H1 (cell line): ENCODE measurements around the gene TRIM62. TPM values are rescaled to one million over a fixed set of nuclear protein-coding genes. Genes with fewer than 3 reads are reported as not detected.

ENCODE experiments used
- CTCF ChIA-PET: fragments of 300-600 bp; sonication (Branson Sonifier 250); formaldehyde crosslinking; loops from one replicate; lab custom pipeline; 2021; ENCODE audit not compliant: partially characterized antibody; lab: Charles Lee
- POLR2A ChIA-PET: fragments of 300-600 bp; sonication (Branson Sonifier 250); formaldehyde crosslinking; loops from one replicate; lab custom pipeline; 2021; ENCODE audit warnings: inconsistent platforms; ENCODE audit not compliant: partially characterized antibody; lab: Charles Lee
- DNase-seq, 2 experiments: peaks; one replicate each; pipeline versions ENCODE4 v3.0.0 to v3.0.0-alpha.2; 2010 to 2022; ENCODE audit warnings: low spot score in 2 of 2, low read depth in 1 of 2, mixed read lengths in 1 of 2
- FAIRE-seq: peaks from 2 replicates; lab custom pipeline; 2011; peaks lifted over from hg19 to GRCh38; lab: Jason Lieb, UNC
- H2AFZ ChIP-seq: 2 replicates; pipeline ENCODE4 v1.8.1; 2012; ENCODE audit warnings: low read length, inconsistent platforms
- H2AK5ac ChIP-seq: 2 replicates; pipeline ENCODE4 v1.6.1; 2013; ENCODE audit warnings: low read depth, low read length
- H2BK120ac ChIP-seq: replicated peaks from 2 replicates; pipeline ENCODE3; 2013; ENCODE audit warnings: low read depth, low read length, inconsistent platforms
- H2BK12ac ChIP-seq: 2 replicates; pipeline ENCODE4 v1.6.1; 2013; ENCODE audit warnings: low read depth, low read length
- H2BK15ac ChIP-seq: 2 replicates; pipeline ENCODE4 v1.6.1; 2013; ENCODE audit warnings: low read length
- H2BK20ac ChIP-seq: 2 replicates; pipeline ENCODE4 v1.6.1; 2013; ENCODE audit warnings: low read length
- H2BK5ac ChIP-seq: 2 replicates; pipeline ENCODE4 v1.6.1; 2013; ENCODE audit warnings: low read depth, low read length
- H3K14ac ChIP-seq: 2 replicates; pipeline ENCODE4 v1.6.1; 2013; ENCODE audit warnings: inconsistent platforms; ENCODE audit not compliant: insufficient read length
- H3K18ac ChIP-seq: 2 replicates; pipeline ENCODE4 v1.6.1; 2013; ENCODE audit warnings: low read length; ENCODE audit errors: extremely low read depth
- H3K23ac ChIP-seq: 2 replicates; pipeline ENCODE4 v1.6.1; 2013; ENCODE audit warnings: inconsistent platforms; ENCODE audit not compliant: insufficient read length
- H3K23me2 ChIP-seq: 2 replicates; pipeline ENCODE4 v1.6.1; 2013; ENCODE audit warnings: low read depth, low read length
- H3K27ac ChIP-seq: 2 replicates; pipeline ENCODE4 v1.6.1; 2011; ENCODE audit warnings: low read depth, low read length, inconsistent platforms
- H3K27me3 ChIP-seq, 4 experiments: replicated peaks in 1 of 4; 1 replicate in 1 of 4; 2 replicates in 3 of 4; pipeline versions ENCODE4 v1.6.1 to v1.8.1; 2011 to 2013; ENCODE audit warnings: low read length in 3 of 4, mild to moderate bottlenecking in 3 of 4, inconsistent platforms in 2 of 4, mixed read lengths in 2 of 4, moderate library complexity in 1 of 4; ENCODE audit not compliant: control insufficient read depth in 3 of 4, insufficient read depth in 3 of 4; ENCODE audit errors: extremely low read depth in 1 of 4
- H3K36me3 ChIP-seq, 4 experiments: 2 replicates each; pipeline versions ENCODE4 v1.6.1 to v1.8.1; 2011 to 2013; ENCODE audit warnings: mild to moderate bottlenecking in 4 of 4, low read length in 3 of 4, moderate library complexity in 2 of 4, control low read depth in 1 of 4, inconsistent platforms in 1 of 4; ENCODE audit not compliant: insufficient read depth in 4 of 4, control insufficient read depth in 2 of 4
- H3K4ac ChIP-seq: replicated peaks from 2 replicates; pipeline ENCODE3; 2013; ENCODE audit warnings: low read length, low read depth, mixed read lengths, inconsistent platforms; ENCODE audit not compliant: insufficient read length
- H3K4me1 ChIP-seq, 4 experiments: replicated peaks in 1 of 4; 1 replicate in 1 of 4; 2 replicates in 3 of 4; pipeline versions ENCODE4 v1.6.1 to v1.8.1; 2011 to 2013; ENCODE audit warnings: low read length in 3 of 4, inconsistent platforms in 2 of 4, mixed read lengths in 1 of 4; ENCODE audit not compliant: insufficient read depth in 4 of 4, control insufficient read depth in 3 of 4
- H3K4me2 ChIP-seq, 2 experiments: 2 replicates each; pipeline versions ENCODE4 v1.6.1 to v1.8.1; 2011 to 2013; ENCODE audit warnings: low read depth in 2 of 2, low read length in 2 of 2, control low read depth in 1 of 2, inconsistent platforms in 1 of 2, mild to moderate bottlenecking in 1 of 2; ENCODE audit not compliant: insufficient read depth in 1 of 2
- H3K4me3 ChIP-seq, 4 experiments: fragments of 200-600, 300-600 bp in 1 of 4; sonication (generic), shearing (Covaris generic), sonication (Bioruptor Twin) in 1 of 4; 2 replicates each; pipeline versions ENCODE4 v1.5.1 to v1.8.1; 2011 to 2016; ENCODE audit warnings: low read length in 4 of 4, low read depth in 3 of 4, control low read depth in 2 of 4, inconsistent platforms in 2 of 4, mild to moderate bottlenecking in 2 of 4, mixed read lengths in 1 of 4, moderate library complexity in 1 of 4; ENCODE audit not compliant: insufficient read depth in 2 of 4; ENCODE audit errors: extremely low read depth in 1 of 4
- H3K56ac ChIP-seq: replicated peaks from 2 replicates; pipeline ENCODE3; 2013; ENCODE audit warnings: low read depth, mild to moderate bottlenecking, mixed read lengths, low read length, inconsistent platforms; ENCODE audit not compliant: insufficient read length
- H3K79me1 ChIP-seq: 2 replicates; pipeline ENCODE4 v1.6.1; 2013; ENCODE audit warnings: low read depth, low read length, control low read depth
- H3K79me2 ChIP-seq, 2 experiments: 2 replicates each; pipeline versions ENCODE4 v1.6.1 to v1.8.1; 2012 to 2013; ENCODE audit warnings: low read length in 2 of 2, mild to moderate bottlenecking in 2 of 2, inconsistent platforms in 1 of 2; ENCODE audit not compliant: insufficient read depth in 2 of 2, control insufficient read depth in 1 of 2
- H3K9ac ChIP-seq, 4 experiments: replicated peaks in 1 of 4; 1 replicate in 1 of 4; 2 replicates in 3 of 4; pipeline versions ENCODE4 v1.6.1 to v1.8.1; 2011 to 2013; ENCODE audit warnings: low read depth in 3 of 4, low read length in 3 of 4, control low read depth in 2 of 4, mild to moderate bottlenecking in 2 of 4, moderate library complexity in 2 of 4, inconsistent platforms in 1 of 4; ENCODE audit errors: extremely low read depth in 1 of 4
- H3K9me3 ChIP-seq, 2 experiments: 2 replicates each; pipeline versions ENCODE4 v1.6.1 to v1.8.1; 2012 to 2013; ENCODE audit warnings: mild to moderate bottlenecking in 2 of 2, moderate library complexity in 2 of 2, control low read depth in 1 of 2, inconsistent platforms in 1 of 2, low read depth in 1 of 2, low read length in 1 of 2, mixed read lengths in 1 of 2; ENCODE audit not compliant: insufficient read depth in 2 of 2
- H4K20me1 ChIP-seq, 2 experiments: replicated peaks in 1 of 2; 2 replicates each; pipeline versions ENCODE3 to v1.8.1; 2011 to 2013; ENCODE audit warnings: inconsistent platforms in 2 of 2, low read length in 2 of 2, mild to moderate bottlenecking in 1 of 2; ENCODE audit not compliant: insufficient read depth in 2 of 2, control insufficient read depth in 1 of 2
- H4K5ac ChIP-seq: 2 replicates; pipeline ENCODE4 v1.6.1; 2013; ENCODE audit warnings: low read length, low read depth, mixed read lengths, inconsistent platforms; ENCODE audit not compliant: insufficient read length
- H4K8ac ChIP-seq: 2 replicates; pipeline ENCODE4 v1.8.0; 2013; ENCODE audit warnings: mild to moderate bottlenecking, moderate library complexity, low read length, inconsistent platforms; ENCODE audit not compliant: insufficient read depth; ENCODE audit errors: extremely low read depth
- H4K91ac ChIP-seq: replicated peaks from 2 replicates; pipeline ENCODE3; 2013; ENCODE audit warnings: low read length, mixed read lengths, inconsistent platforms; ENCODE audit not compliant: insufficient read length
- CBX8 ChIP-seq: fragments of 300-800, 300-1000 bp; sonication (generic); IDR thresholded peaks from 2 replicates; pipeline ENCODE4 v1.7.1; 2016; ENCODE audit warnings: low read depth, low read length, borderline replicate concordance
- CTBP2 ChIP-seq: IDR thresholded peaks from 2 replicates; pipeline ENCODE4 v1.7.0; 2011; ENCODE audit warnings: borderline replicate concordance, mild to moderate bottlenecking, moderate library complexity, mixed read lengths, low read length; ENCODE audit not compliant: insufficient read depth, insufficient read length
- POLR2AphosphoS5 ChIP-seq: IDR thresholded peaks from 2 replicates; pipeline ENCODE4 v1.6.1; 2011; ENCODE audit warnings: low read depth, low read length
- WGBS, 2 experiments: shearing (Covaris generic) in 1 of 2; methylation state at CpG; one replicate each; pipeline versions ENCODE4 v1.1.6 to v1.1.7; 2013 to 2015; ENCODE audit warnings: low lambda C conversion rate in 2 of 2, mixed read lengths in 2 of 2, inconsistent platforms in 1 of 2, low coverage in 1 of 2, missing lambda C conversion rate in 1 of 2; ENCODE audit not compliant: insufficient replicate concordance in 2 of 2, insufficient coverage in 1 of 2, insufficient read length in 1 of 2; ENCODE audit errors: extremely low coverage in 1 of 2, missing lambda C conversion rate in 1 of 2; 5-methylcytosine and 5-hydroxymethylcytosine counted together
- polyA plus RNA-seq, 7 experiments: library from polyadenylated mRNA; depleted of rRNA in 3 of 7; stranded (reverse) in 5 of 7; unstranded in 2 of 7; fragments of >200 nt in 5 of 7; fragments of 200-250 nt in 2 of 7; gene quantifications; 1 replicate in 5 of 7; 2 replicates in 1 of 7; 4 replicates in 1 of 7; pipeline versions ENCODE4 v1.2.1 to v1.2.3, GENCODE V29; 2011 to 2013; ENCODE audit warnings: missing spikeins in 2 of 7, mixed read lengths in 2 of 7
- total RNA-seq: library from RNA; stranded (reverse); fragmentation: NEBNext Ultra II Directional; extraction: Animal tissue kit (Norgen Biotek cat#: 25700); gene quantifications from 2 replicates; pipeline ENCODE4 v1.2.1, GENCODE V29; 2021

Gene TRIM62
- total and polyA plus RNA-seq, 2 of the 8 experiments (the other 6 are each of a cell fraction or from before 2014, with no cell fraction given) = 6.3 to 10.8 TPM

- no peak overlapping the region for H2BK12ac ChIP-seq
- H4K20me1 ChIP-seq = no peaks in the 10 kb centered on the region
- H2BK20ac ChIP-seq = no peak overlapping the region
- peaks cover 0 to 2% (median 0%) of the 10 kb centered on the region in 4 experiments; a peak in 2 of 7 replicates for H3K27me3 ChIP-seq
- 81% methylated on average over 2 of the region's 2 CpGs; no CpG with 5 or more reads in 1 of the 2 experiments for WGBS, 2 experiments
- no peaks in the 10 kb centered on the region for H3K79me1 ChIP-seq
- H3K36me3 ChIP-seq = no peaks in the 10 kb centered on the region
- H2BK15ac ChIP-seq = no peak overlapping the region
- TF ChIP-seq CTBP2 (no peak), CBX8 (no peak), POLR2AphosphoS5 (no peak)
- CTCF ChIA-PET = no interaction called here
- no peak overlapping the region for H4K8ac ChIP-seq
- H3K4me1 ChIP-seq = peaks cover 0 to 7% (median 2%) of the 10 kb centered on the region in 4 experiments; a peak in 6 of 7 replicates
- no peak overlapping the region for H2AK5ac ChIP-seq
- no peak overlapping the region for H2BK5ac ChIP-seq
- no peaks in the 10 kb centered on the region; a peak in 1 of 4 replicates for H3K79me2 ChIP-seq
- H3K23me2 ChIP-seq = no peaks in the 10 kb centered on the region; the same call in 1 of the 2 replicates
- H3K23ac ChIP-seq = no peak overlapping the region
- no peak overlapping the region for H2AFZ ChIP-seq
- POLR2A ChIA-PET = no interaction called here
- no peak overlapping the region for H3K4me2 ChIP-seq
- no peak for DNase-seq
- H3K4ac ChIP-seq = no peak overlapping the region
- no peak for FAIRE-seq
- no peak overlapping the region for H3K14ac ChIP-seq
- H4K91ac ChIP-seq = no peak overlapping the region
- no peak overlapping the region for H3K27ac ChIP-seq
- no peaks in the 10 kb centered on the region for H3K9me3 ChIP-seq
- no peak overlapping the region for H4K5ac ChIP-seq
- no peak overlapping the region for H3K4me3 ChIP-seq
- H3K18ac ChIP-seq = no peak overlapping the region
- no peak overlapping the region for H3K56ac ChIP-seq
- no peak overlapping the region for H3K9ac ChIP-seq
- no peak overlapping the region for H2BK120ac ChIP-seq
Measured at GRCh38 chr1:33131191-33131590, 50.7 kb downstream of the TRIM62 start.
